NB4 (cell line): ENCODE results near the gene CCDC57.

Experiments used
- CTCF ChIP-seq: IDR thresholded peaks from one replicate; pipeline ENCODE4 v1.5.1; 2012; ENCODE audit warnings: low read depth, low read length
- MAX ChIP-seq: IDR thresholded peaks from 2 replicates; pipeline ENCODE4 v1.6.1; 2011; ENCODE audit warnings: low read depth, low read length

- TF ChIP-seq CTCF: peak; percentile 82
- no peak for TF ChIP-seq MAX
These were observed 58.8 kb downstream of the CCDC57 start for GRCh38 chr17:82153745-82154375.
